DND-41 (cell line): ENCODE data around the gene PRMT5.
"Not testable (repeated sequence)": the region's sequence is repeated elsewhere in the genome, so short reads cannot be mapped to it uniquely, and the experiment has no call there.

Source experiments
- EZH2 ChIP-seq: IDR thresholded peaks from 3 replicates; pipeline ENCODE4 v1.6.1; 2012; ENCODE audit warnings: borderline replicate concordance, low read depth, mild to moderate bottlenecking, moderate library complexity, low read length, inconsistent platforms; ENCODE audit not compliant: severe bottlenecking
- TF ChIP-seq, protein P1 (sequence below): IDR thresholded peaks from 2 replicates; pipeline ENCODE4 v1.5.1; 2012; ENCODE audit warnings: borderline replicate concordance, low read length, moderate library complexity, mild to moderate bottlenecking; ENCODE audit not compliant: poor library complexity, severe bottlenecking; ENCODE audit errors: extremely low read depth

DNA sequence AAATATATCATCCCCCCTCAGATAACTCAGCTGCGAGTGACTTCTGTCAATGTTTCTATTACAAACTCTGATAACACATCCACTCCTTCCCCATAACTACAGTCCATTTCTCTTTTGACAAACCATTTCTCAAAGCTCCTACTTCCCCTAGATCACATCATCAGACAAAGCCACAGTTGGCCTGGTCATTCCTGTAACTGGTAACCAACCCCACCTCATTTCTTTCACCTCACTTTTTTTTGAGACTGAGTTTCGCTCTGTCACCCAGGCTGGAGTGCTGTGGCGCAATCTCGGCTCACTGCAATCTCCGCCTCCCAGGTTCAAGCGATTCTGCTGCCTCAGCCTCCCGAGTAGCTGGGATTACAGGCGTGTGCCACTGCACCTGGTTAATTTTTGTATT is 22.6 kb upstream of the PRMT5 start:
- TF ChIP-seq, protein P1, sequence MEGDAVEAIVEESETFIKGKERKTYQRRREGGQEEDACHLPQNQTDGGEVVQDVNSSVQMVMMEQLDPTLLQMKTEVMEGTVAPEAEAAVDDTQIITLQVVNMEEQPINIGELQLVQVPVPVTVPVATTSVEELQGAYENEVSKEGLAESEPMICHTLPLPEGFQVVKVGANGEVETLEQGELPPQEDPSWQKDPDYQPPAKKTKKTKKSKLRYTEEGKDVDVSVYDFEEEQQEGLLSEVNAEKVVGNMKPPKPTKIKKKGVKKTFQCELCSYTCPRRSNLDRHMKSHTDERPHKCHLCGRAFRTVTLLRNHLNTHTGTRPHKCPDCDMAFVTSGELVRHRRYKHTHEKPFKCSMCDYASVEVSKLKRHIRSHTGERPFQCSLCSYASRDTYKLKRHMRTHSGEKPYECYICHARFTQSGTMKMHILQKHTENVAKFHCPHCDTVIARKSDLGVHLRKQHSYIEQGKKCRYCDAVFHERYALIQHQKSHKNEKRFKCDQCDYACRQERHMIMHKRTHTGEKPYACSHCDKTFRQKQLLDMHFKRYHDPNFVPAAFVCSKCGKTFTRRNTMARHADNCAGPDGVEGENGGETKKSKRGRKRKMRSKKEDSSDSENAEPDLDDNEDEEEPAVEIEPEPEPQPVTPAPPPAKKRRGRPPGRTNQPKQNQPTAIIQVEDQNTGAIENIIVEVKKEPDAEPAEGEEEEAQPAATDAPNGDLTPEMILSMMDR = not testable (repeated sequence)
- not testable (repeated sequence) for TF ChIP-seq EZH2
